MCF 10A (cell line): ENCODE data around the gene CIAO1. TPM values are rescaled to one million over a fixed set of nuclear protein-coding genes. Genes with fewer than 3 reads are reported as not detected.

ENCODE experiments used
- BruUV-seq: library from RNA; stranded (reverse); fragments of 400-500 nt; replicated peaks from 2 replicates; lab custom pipeline; 2021; lab: Mats Ljungman, UMichigan
- CTCF ChIA-PET: fragments of 300-600 bp; sonication (Branson Sonifier 250); formaldehyde crosslinking; extraction: SDS; loops from one replicate; lab custom pipeline; 2021; ENCODE audit warnings: antibody characterized with exemption, inconsistent platforms; lab: Yijun Ruan, JAX
- POLR2A ChIA-PET: fragments of 300-600, 350-650 bp; sonication (Branson Sonifier 250); formaldehyde crosslinking; extraction: SDS; loops from one replicate; lab custom pipeline; 2020; ENCODE audit warnings: antibody characterized with exemption, inconsistent platforms; lab: Yijun Ruan, JAX
- DNase-seq: peaks from one replicate; pipeline ENCODE4 v3.0.0-alpha.2; 2018; ENCODE audit not compliant: unreplicated experiment
- H3K27ac Mint-ChIP-seq: one replicate; pipeline ENCODE4 v1.8.0; 2022; ENCODE audit warnings: mild to moderate bottlenecking, low read depth, mixed read lengths; ENCODE audit not compliant: unreplicated experiment
- H3K27me3 Mint-ChIP-seq: one replicate; pipeline ENCODE4 v1.8.0; 2022; ENCODE audit warnings: mixed read lengths; ENCODE audit not compliant: insufficient read depth, unreplicated experiment
- H3K36me3 Mint-ChIP-seq: one replicate; pipeline ENCODE4 v1.8.0; 2022; ENCODE audit warnings: mild to moderate bottlenecking, moderate library complexity, mixed read lengths; ENCODE audit not compliant: insufficient read depth, unreplicated experiment
- H3K4me1 Mint-ChIP-seq: one replicate; pipeline ENCODE4 v1.8.0; 2022; ENCODE audit warnings: mixed read lengths; ENCODE audit not compliant: insufficient read depth, unreplicated experiment
- H3K4me3 Mint-ChIP-seq: one replicate; pipeline ENCODE4 v1.8.0; 2022; ENCODE audit warnings: mild to moderate bottlenecking, moderate library complexity, mixed read lengths; ENCODE audit not compliant: unreplicated experiment
- H3K9me3 Mint-ChIP-seq: one replicate; pipeline ENCODE4 v1.8.0; 2022; ENCODE audit warnings: mixed read lengths; ENCODE audit not compliant: unreplicated experiment
- CTCF ChIP-seq: fragments of 200-600 bp; IDR thresholded peaks from one replicate; pipeline ENCODE4 v1.8.0; 2022; ENCODE audit warnings: antibody characterized with exemption, mild to moderate bottlenecking; ENCODE audit not compliant: unreplicated experiment
- intact Hi-C: fragments of 100-400 bp; cut with micrococcal nuclease; formaldehyde crosslinking; loops from 2 replicates; pipeline ENCODE4 v1.14.1; 2022
- total RNA-seq: library from RNA; stranded (reverse); gene quantifications from 2 replicates; pipeline ENCODE4 v1.2.3, GENCODE V29; 2022

The CIAO1 gene
- total RNA-seq, 1 experiment from 2014 or later: 62.3 TPM

DNA sequence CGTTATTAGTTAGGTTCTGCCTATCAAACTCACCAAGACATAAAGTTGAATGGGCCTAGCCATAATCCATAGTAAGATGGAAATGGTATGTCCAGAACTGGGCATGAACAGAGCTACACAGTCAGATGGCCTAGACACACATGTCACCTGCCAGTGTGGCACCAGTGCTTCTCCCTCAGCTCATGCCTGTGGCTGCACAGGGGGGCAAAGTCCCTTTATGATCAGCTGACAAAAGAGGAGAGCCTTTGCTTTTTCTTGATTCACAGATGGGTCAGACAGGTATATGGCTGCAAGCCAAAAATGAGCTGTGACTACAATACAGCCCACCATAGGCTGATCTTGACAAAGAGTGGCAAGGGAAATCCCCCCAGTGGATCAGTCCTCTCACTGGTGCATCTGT, 29.1 kb upstream of the CIAO1 start:
- no peak overlapping the region for H3K4me3 Mint-ChIP-seq
- no peaks in the 10 kb centered on the region for H3K27me3 Mint-ChIP-seq
- no peak for DNase-seq
- H3K36me3 Mint-ChIP-seq: peaks cover 12% of the 10 kb centered on the region
- peaks cover 5% of the 10 kb centered on the region for H3K4me1 Mint-ChIP-seq
- TF ChIP-seq CTCF: no peak
- H3K27ac Mint-ChIP-seq: no peak overlapping the region
- no peaks in the 10 kb centered on the region for H3K9me3 Mint-ChIP-seq
- CTCF ChIA-PET: no interaction called here
- intact Hi-C loops: no loop called here
- BruUV-seq: no TSS peak
- POLR2A ChIA-PET: interaction anchor here (1.4 to 1.7 kb wide), 2 partner anchors 9 to 24 kb away, joined by 4 to 5 read pairs; no protein-coding TSS in a partner anchor

DNA sequence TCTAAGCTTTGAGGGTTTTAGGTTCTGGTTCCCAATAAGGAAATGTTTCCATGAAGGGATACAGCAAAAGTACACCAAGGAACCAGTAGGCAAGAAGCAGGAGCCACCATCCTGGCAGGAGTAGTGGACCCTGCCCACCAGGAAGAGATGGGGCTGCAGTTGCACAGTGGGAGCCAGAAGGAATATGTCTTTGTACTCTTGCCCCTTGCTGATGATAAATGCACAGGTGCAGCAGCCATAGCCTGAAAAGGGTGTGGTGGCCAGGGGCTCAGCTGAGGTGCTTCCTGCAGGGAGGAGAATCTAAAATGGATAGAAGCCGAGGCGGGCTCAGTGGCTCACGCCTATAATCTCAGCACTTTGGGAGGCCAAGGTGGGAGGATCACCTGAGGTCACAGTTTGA, 27.8 kb upstream of the CIAO1 start:
- Mint-ChIP-seq H3K4me1 (peaks cover 5% of the 10 kb centered on the region), H3K27ac (no peak overlapping the region), H3K27me3 (no peaks in the 10 kb centered on the region), H3K9me3 (no peaks in the 10 kb centered on the region), H3K4me3 (no peak overlapping the region), H3K36me3 (peaks cover 14% of the 10 kb centered on the region)
- intact Hi-C loops: no loop called here
- BruUV-seq: no TSS peak
- ChIA-PET POLR2A (interaction anchor here (0.7 to 1.7 kb wide), 2 partner anchors 9 to 339 kb away, joined by 3 to 4 read pairs; no protein-coding TSS in a partner anchor), CTCF (interaction anchor here (0.6 to 0.9 kb wide), 2 partner anchors 9 to 19 kb away, joined by 3 read pairs; no protein-coding TSS in a partner anchor)
- TF ChIP-seq CTCF: no peak
- DNase-seq: no peak

DNA sequence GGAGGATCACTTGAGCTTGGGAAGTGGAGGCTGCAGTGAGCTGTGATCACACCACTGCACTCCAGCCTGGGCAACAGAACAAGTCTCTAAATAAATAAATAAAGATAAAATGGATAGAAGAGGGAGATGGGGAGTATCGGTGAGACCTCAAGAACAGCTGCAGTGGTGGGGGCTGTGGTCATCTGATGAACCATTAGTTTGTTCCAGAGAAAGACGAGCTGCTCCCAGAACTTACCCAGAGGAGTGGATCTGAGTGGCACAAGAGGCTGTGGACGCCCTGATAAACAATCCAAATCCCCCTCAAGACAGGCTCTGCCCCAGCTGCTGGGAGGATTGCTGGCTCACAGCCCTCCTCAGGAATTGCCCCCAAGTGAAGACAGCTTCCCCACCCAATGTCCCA, 26.9 kb upstream of the CIAO1 start:
- Mint-ChIP-seq H3K27me3 (no peaks in the 10 kb centered on the region), H3K4me3 (no peak overlapping the region), H3K27ac (no peak overlapping the region), H3K9me3 (no peaks in the 10 kb centered on the region), H3K36me3 (peaks cover 18% of the 10 kb centered on the region), H3K4me1 (peaks cover 5% of the 10 kb centered on the region)
- POLR2A ChIA-PET: interaction anchor here (0.7 to 3.6 kb wide), 4 partner anchors 10 to 82 kb away, joined by 4 to 28 read pairs (median 12); partner anchors contain the start of gene STARD7
- no TSS peak for BruUV-seq
- CTCF ChIA-PET: interaction anchor here (0.5 to 1.9 kb wide), 6 partner anchors 18 to 281 kb away, joined by 3 to 10 read pairs (median 4); partner anchors contain the start of gene STARD7
- no peak for TF ChIP-seq CTCF
- no peak for DNase-seq
- intact Hi-C loops: no loop called here

DNA sequence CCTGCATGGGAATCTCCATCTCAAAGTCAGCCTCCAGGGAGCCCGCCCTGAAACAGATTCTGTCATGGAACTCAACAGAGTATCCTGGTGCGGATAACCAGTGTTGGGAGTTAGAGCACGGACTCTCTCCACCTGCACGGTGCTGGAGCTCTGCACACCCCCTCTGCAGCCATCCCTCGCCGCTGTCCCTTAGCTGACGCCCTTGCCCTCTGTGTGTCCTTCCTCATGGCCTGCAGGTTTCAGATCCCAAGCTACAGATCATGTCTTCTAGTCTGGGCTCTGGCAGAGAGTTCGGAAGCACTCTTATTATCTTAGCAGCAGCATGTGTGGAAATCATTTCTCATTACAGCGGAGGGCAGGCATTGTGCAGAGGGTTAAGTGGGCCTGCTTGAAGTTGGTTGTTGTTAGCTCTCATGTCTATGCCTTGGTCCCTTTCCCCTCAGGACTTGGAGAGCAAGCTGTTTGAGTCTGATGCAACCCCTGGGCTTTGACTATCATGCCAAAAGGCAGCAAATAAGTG, 26.2 kb upstream of the CIAO1 start:
- BruUV-seq: no TSS peak
- intact Hi-C loops: no loop called here
- Mint-ChIP-seq H3K9me3 (no peaks in the 10 kb centered on the region), H3K36me3 (peaks cover 18% of the 10 kb centered on the region), H3K27me3 (no peaks in the 10 kb centered on the region), H3K27ac (no peak overlapping the region), H3K4me1 (peaks cover 5% of the 10 kb centered on the region), H3K4me3 (no peak overlapping the region)
- CTCF ChIA-PET: interaction anchor here (0.5 to 1.9 kb wide), 6 partner anchors 19 to 539 kb away, joined by 3 to 10 read pairs (median 4); partner anchors contain the start of gene STARD7
- POLR2A ChIA-PET: interaction anchor here (1.7 to 3.6 kb wide), 3 partner anchors 11 to 31 kb away, joined by 4 to 28 read pairs (median 20); partner anchors contain the start of gene STARD7
- no peak for TF ChIP-seq CTCF
- no peak for DNase-seq
